Activated CD4-positive, alpha-beta T cell treated with anti-CD3 and anti-CD28 coated beads, Interleukin-2, amount 50 U/mL, for 4 hours (primary cell): ENCODE measurements around the gene CNDP2.
"Not testable (repeated sequence)": the region's sequence is repeated elsewhere in the genome, so short reads cannot be mapped to it uniquely, and the experiment has no call there.

ENCODE experiments used
- DNase-seq, 2 experiments: peaks; one replicate each; pipeline ENCODE4 v3.0.0-alpha.2; 2020

The CNDP2 gene

DNA sequence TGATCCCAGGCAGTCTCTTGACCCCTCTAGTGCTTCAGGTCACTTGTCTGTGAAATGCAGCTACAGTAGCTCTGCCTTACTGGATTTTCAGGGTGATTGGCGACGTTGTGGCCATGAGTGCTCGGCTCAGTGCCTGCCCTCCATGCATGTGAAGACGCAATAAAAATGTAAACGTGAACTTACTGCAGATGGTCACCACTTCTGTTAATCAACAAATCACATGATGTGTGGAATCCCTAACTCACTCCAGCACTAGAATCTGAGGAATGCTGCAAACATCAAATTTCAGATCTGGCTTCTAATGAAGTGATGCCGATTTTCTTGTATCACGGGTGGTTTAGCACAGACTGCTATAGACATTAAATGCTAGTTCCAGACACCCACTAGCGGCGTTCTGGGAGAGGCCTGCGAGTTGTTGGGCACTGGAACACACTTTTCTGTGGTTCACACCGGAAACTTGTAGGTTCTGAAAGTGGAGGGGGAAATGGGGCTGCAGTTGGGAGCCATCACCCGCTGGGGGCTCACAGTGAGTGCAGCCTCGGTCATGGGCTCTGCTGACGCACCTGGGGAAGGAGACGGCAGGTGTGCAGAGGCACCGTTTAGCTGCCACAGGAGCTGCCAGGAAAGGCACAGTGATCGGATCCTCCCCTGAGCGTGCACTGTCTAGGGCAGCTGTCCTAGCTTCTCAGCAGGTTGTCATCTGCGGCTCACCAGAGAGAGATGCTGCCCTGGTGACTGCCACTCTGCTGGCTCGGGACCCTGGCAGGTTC is 44.7 kb downstream of the CNDP2 start:
- DNase-seq = no peak

DNA sequence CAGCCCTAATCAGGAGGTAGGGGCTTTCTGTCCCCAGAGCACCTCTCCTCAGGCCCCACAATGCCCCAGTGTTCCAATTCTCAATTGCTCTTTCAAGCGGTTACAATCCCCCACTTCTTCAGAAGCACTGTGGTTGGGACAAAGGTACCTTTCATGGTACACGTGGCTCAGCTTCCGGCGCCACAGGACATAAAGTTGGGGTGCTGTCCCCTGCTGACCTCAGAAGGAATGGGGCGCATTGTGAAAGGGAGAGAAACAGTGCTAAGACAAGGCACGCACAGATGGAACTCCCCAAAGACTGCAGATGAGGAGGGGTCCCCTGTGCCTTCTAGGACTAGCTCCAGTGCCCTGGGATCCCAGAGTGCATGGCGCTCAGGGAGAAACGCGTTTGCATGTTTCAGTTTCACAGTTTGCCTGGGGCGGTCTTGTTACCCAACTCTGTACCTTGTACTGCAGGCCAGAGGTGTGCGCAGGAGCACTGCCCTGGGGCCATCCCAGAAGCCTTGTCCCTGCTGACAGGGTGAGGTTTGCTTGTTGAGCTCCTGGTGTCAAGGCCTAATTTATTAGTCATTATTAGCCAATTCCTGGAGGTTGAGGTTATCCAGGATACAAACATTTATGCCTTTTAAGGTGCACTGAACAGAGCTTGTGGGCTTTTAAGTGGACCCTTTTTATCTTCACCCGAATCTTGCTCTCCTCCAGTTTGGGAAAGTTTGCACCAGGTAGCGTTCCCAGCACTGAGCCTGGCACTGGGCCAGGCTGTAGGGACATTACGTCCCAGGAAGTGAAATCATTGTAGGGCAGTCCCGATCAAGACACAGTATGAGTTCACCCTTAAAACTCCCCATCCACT is 45.8 kb downstream of the CNDP2 start:
- DNase-seq = no peak

DNA sequence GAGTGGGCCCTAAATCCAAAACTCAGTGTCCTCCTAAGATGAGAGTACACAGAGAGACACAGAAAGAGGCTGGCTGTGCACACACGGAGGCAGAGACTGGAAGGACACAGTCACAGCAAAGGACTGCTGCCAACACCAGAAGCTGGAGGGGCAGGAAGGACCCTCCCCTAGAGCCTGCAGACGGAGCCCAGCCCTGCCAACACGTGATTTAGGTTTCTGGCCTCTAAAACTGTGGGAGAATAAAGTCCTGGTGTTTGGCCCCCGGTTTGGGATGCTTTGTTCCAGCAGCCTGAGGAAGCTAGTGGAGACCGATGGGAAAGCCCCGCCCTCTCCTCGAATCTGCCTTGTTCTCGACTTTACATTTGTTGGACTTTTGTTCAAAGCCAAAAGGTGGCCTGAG is 48.7 kb downstream of the CNDP2 start:
- DNase-seq = no peak

DNA sequence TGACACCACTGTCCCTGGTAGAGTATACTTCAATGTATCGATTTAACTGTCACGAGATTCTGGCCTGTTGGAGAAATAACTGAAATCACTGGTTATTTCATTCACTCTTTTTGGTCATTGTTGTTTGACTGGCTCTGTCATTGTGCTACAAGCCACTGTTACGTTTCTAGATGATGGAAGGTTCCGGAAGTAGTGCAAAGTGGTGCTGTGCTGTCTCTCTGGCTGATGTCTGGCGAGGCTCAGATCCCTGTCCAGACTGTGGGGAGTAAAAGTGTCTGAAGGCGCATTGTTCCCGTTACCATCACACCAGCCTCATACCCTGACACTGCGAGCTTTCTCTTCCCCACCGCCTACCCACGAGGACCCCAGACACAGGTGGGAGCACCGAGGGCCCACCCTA is 49.8 kb downstream of the CNDP2 start:
- DNase-seq = no peak

DNA sequence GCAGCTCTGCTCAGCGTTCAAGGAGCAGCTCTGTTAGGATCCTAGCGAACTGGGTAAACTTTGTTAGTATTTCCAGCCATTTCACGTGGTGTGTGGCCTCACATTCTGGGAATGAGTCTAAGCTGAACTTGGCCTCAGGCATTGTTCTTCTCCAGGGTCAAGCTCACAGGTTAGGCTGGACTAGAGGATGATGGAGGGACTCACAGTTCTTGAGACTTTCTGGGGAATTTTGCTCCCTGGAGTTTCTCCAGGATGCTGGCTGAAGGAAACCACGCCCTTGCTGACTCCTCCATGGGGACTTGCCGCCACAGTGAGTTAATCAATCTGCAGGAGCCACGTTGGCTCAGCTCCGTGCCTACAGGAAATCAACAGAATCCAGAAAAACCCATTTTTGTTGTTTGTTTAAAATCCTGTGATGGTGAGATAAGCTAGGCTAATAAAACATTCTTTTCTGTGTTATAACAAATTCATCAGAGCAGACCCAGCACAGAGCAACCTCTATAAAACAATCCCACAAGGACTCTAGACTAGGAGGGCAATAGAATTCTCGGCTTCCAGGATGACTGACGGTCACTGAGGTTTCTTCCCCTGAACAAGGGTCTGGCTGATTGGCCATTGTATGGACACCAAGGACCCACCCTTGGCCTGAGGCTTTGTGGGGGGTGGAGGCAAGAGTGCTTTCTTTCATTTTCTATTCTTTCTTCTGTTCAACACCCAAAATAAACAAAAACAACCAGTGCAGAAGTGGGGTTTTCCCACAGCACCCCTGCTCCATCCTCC is 50.8 kb downstream of the CNDP2 start:
- no peak for DNase-seq

DNA sequence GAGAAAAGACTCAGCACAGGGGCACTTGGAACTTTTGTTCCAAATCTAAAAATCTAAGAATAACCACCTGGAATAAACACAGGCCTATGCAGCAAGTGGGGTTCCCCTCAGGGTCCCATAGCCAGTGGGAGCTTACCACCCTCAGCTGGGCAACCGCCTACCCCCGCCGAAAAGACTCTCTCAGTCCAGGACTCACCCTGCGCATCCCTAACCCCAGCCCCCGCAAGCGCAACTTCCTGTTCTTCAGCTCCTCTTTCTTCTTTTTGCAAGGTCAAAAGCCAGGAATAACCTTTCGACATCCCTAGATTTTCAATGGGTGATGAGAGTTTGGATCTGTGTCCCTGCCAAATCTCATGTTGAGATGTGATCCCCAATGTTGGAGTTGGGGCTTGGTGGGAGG is 51.7 kb downstream of the CNDP2 start:
- no peak for DNase-seq

DNA sequence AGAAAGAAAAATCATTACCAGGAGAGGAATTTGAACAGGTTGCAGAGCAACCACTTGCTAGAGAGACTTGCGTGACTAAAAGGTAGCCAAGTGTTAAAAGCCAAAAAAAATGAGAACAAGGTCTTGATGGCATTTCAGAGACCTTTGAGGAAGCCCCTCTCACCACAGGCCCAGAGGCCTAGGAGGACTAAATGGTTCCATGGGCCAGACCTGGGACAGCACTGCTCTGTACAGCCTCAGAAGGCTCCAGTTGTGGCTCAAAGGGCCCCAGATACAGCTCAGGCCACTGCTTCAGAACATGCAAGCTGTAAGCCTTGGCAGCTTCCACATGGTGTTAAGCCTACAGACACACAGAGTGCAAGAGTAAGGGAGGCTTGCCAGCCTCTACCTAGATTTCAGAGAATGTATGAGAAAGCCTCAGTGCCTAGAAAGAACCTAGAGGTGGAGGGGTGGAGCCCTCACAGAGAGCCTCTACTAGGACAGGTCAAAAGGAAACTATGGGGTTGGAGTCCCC is 53.5 kb downstream of the CNDP2 start:
- DNase-seq = no peak

DNA sequence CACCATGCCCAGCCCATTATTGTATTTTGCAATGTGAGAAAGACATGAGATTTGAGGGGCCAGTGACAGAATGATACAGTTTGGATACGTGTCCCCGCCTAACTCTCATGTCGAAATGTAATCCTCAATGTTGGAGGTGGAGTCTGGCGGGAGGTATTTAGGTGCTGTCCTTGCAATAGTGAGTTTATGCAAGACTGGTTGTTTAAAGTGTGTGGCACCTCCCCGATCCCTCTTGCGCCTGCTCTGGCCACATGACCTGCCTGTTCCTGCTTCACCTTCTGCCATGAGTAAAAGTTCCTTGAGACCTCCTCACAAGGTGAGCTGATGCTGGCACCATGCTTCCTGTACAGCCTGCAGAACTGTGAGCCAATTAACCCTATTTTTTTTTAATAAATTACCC is 54.7 kb downstream of the CNDP2 start:
- DNase-seq = no peak

DNA sequence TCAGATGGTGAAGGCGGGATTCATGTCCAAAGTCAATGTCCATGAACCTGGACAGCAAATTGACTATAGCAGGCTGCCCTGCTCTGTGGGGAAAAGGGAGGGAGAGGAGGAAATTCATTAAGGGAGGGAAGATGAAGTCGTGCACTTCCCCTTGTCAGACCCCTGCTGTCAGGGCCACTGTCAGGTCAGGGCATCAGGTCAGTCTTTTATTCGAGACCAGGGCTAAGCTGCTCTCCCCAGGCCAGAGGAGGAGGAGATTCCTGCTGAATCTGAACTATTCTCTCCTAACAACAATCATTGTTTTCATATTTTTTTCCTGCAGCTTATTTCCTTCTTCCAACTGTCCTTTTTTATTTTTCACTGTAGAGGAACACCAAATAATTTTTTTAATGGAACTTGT is 55.3 kb downstream of the CNDP2 start:
- DNase-seq = no peak

DNA sequence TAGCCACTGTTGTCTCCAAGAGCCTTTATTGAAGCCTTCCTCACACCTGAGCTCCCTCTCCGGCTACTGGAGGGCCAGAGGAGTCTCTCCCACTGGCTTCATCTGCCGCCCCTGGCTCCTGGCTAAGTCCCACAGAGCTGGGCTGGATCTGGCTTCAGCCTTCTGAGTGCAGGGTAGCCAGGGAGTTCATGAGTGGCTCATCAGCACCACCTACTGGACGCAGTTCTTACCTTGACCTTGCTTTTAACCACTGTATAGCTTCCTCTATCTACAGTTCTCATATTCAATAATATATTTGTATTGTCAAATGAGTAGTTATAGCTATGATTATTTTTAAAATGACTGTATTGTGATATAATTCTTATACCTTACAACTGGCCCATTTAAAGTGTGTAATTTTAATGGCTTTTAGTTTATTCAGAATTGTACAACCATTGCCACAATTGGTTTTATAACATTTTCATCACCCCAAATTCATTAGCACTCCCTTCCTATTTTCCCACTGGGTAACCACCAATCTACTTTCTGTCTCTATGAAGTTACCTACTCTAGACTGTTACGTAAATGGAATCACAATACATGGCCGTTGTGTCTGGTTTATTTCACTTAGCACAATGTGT is 55.9 kb downstream of the CNDP2 start:
- DNase-seq = peak; percentile 70 to 77

DNA sequence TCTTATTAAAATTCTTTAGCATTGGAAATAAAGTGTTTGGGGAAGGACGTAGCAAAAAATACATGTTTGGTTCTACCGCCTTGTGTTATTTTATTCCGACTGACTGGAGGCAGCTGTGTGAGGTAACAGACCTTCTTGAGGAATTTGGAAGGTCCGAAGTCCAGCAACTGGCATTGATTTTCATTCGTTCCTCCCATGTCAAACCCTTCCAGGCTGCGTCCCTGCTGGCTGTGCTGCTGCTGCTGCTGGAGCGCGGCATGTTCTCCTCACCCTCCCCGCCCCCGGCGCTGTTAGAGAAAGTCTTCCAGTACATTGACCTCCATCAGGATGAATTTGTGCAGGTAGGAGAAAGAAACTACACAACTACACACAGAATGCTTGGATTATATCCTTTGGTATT is 60.0 kb downstream of the CNDP2 start:
- no peak for DNase-seq

DNA sequence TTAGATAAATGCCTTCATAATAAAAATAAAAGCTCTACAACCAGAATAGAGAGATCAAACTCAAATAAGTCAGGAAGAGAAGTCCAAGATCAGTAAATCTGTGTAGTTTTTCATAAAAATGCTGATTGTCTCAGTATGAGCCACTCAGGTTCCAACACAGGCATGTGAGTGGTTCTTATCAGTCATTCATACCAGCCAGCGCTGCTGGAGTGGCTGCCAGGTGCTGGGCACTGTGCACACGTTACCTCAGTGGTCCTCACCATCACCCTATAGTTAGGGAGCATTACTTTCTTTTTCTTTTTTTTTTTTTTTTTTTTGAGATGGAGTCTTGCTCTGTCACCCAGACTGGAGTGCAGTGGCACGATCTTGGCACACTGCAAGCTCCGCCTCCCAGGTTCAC is 61.9 kb downstream of the CNDP2 start:
- DNase-seq = no peak

DNA sequence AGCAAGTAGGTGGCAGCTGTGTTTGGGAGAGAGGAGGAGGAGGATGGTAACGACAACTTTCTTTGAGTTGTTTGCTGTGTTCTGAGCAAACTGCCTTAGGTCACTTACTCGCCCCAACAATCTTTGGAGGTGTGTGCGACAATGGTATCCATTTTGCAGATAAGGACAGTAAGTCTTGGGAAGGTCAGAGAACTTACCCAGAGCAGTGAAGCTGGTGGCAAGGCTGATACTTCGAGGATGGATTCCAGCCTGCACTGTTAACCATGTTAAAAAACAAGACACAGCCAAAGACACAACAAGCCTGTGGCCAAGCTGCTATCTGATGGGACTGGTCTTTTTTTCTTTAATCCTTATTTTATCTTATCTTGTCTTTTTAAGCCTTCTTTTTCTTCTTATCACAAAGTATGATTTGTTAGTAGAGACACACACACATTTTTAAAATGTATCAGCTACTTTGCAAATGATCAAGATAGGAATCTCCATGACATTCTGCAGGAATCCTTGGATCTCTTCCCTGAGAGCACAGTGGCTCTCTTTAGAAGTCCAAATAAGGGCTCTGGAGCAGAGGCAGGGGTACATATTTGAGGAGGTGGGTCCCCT is 66.1 kb downstream of the CNDP2 start:
- DNase-seq = no peak

DNA sequence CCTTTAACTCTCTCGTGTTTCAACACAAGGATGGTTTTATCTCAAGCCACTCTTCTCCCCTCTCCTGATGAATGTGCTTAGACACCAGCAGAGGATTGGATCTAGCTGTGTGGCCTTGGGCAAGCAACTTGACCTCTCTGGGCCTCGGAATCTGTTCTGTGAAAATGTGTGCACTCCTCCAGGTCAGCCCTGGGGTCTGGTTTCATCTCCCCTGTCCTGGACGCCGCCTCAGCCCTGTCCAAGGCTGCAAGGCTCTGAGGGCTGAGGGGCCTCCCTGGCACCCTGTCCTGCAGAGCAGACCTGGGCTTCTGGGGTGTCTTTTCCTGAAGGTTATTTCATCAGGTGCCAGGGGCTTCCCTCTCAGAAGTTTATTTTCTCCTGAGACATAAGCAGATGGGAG is 66.6 kb downstream of the CNDP2 start:
- DNase-seq = no peak

DNA sequence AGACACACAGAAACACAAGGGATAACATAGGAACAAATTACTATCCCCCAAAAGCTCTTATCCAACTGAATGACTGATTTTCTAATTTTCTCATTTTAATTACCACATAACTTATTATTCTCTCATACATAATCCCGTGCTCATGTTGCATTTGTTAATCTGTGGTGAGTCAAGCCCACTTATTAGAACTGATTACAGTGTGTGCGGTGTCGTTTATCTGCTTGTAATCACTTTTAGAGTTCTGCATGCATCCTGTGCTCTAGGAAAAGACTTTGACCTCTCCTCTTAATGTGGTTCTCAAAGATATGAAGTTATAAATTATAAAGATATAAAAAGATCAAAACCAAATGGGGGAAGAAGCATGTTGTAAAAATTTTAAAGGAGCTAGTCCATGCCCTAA is 67.8 kb downstream of the CNDP2 start:
- no peak for DNase-seq

DNA sequence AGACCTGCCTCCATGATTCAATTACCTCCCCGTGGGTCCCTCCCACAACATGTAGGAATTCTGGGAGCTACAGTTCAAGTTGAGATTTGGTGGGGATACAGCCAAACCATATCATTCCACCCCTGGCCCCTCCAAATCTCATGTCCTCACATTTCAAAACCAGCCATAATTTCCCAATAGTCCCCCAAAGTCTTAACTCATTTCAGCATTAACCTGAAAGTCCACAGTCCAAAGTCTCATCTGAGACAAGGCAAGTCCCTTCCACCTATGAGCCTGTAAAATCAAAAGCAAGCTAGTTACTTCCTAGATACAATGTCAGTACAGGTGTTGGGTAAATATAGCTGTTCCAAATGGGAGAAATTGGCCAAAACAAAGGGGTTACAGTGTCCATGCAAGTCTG is 69.0 kb downstream of the CNDP2 start:
- DNase-seq = not testable (repeated sequence)

DNA sequence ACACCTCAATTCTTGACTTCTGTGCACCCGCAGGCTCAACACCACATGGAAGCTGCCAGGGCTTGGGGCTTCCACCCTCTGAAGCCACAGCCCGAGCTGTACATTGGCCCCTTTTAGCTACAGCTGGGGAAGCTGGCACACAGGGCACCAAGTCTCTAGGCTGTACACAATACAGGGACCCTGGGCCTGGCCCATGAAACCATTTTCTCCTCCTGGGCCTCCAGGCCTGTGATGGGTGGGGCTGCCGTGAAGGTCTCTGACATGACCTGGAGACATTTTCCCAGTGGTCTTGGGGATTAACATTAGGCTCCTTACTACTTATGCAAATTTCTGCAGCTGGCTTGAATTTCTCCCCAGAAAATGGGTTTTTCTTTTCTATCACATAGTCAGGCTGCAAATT is 69.8 kb downstream of the CNDP2 start:
- not testable (repeated sequence) for DNase-seq

DNA sequence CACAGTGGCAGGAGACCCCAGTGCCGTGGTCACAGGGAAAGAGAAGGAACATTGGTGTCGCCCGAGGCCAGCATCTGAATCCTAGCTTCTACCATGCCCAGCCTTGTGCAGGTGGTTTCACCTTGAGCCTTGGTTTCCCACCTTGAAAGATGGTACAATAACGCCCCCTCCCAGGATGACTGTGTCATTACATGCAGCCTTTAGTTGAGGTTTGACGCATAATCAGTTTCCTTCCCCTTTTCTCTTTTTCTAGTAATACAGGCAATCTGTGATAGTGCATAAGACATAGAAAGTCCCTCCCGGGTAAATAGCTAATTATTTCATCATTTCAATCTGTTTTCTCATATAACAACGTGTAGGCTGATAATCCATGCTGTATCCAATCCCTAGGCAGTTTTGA is 71.7 kb downstream of the CNDP2 start:
- DNase-seq = no peak

DNA sequence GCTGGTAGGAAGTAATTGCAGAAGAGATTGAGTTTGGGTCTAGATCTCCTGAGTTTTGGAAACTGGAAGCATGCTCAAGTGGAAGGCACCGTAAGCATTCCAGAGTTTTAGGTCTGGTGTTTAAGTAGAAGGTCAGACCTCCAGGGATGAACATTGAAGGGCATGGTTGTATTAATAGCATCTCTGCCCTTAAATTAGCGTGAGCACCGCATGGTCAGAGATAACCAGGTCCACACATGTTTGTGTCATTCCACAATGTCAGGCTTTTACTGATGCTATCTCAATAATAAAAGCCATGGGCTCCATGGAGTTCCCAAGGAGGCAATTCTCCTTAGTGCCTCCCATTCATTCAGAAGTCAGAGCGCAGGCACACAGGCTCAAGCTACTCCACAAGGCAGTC is 73.2 kb downstream of the CNDP2 start:
- DNase-seq = no peak

DNA sequence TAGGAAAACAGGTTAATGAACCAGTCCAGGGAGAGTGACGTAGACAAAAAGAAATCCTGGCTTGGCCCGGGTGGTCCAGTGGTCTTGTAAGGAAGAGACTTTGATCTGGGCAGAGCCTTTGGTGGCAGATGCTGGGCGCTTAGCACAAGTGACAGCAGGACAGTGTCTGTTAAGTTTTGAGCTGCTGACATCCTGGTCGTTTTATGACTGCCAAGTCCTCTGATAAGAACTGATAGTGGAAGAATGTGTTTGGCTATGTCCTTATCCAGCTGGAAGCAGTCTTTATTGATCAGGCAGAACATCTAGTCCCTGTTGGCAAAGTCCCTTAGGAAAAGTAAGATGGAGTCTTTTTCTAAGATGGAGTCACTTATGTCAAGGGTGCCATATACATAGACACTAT is 74.1 kb downstream of the CNDP2 start:
- DNase-seq = no peak

DNA sequence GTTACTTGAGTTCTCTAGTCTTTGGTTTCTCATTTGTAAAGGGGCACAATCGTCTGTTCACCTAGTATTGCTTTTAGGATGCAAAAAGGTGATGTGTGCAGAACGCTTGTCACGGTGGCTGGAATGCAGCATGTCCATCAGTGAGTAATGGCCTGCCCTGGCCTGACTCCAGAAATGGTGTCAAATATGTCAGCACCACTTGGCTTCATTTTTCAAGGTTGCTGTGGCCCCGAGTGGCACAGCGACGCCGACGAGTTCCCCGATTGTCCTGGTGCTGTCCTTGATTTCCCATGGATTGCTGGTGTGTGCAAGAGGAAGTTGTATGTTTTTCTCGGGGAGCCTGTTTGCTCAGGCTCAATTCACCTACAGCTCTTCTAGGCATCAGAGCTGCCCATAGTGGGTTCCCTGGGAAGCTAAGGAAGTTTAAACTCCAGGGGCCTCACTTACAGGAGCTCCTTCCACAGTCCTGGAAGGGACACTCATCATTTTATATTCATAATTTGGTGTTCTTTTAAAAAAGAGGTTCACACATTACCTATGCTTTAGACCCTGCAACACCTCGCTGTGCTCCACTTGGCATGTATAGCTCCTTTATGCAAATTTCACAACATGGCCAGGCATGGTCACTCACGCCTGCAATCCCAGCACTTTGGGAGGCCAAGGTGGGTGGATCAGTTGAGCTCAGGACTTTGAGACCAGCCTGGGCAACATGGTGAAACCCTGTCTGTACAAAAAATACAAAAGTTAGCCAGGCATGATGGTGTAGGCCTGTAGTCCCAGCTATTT is 75.9 kb downstream of the CNDP2 start:
- DNase-seq = no peak

DNA sequence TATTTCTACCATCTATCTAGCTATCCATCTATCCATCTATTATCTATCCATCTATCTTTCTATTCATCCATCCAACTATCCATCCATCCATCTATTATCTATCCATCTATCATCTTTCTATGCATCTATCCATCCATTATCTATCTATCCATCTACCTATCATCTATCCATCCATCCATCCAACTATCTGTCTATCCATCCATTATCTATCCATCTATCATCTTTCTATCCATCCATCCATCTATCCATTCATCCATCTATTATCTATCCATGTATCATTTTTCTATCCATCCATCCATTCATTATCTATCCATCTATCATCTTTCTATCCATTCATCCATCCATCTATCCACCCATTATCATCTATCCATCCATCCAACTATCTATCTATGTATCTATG is 76.9 kb downstream of the CNDP2 start:
- no peak for DNase-seq
